HuH-7 (cell line): ENCODE data around the gene STK11.

Experiments
- DNase-seq: peaks from one replicate; pipeline ENCODE4 v3.0.0; 2011; ENCODE audit warnings: low spot score

The STK11 gene

DNA sequence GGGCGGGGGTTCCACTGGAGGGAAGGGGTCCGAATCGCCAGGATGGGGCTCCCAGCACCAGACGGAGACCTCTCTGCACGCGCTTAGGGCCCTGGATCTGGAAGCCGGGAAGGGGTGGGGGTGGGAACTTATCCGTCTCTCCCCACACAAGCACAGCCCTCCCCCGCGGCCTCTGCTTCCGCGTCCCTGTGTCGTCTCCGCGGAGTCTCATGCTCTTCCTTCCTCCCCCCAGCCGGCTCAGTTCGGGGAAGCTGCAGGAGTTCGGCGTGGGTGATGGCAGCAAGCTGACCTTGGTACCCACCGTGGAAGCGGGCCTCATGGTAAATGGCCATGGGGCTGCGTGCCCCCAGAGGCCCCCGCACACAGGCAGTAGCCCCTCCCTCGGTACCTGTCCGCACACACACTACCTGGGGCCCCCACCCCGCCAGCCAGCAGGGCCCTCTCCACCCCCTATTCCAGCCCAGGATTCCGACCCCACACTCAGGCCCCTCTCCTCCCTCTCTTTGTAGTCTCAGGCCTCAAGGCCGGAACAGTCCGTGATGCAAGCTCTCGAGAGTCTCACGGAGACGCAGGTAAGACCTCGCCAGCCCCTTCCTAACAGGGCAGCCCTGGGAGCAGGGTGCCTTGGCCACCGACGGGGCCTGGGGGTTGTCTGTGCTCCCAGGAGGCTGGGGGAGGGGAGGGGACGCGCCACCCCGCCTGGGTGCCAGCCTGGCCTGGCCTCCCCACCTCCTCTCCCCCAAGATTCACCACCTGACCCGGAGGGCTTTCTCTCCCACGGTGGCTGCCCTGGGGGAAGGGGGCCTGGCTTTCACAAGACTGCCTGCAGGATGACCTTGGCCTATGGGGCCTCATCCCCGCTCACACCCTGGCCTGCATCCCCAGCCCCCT lies 46.0 kb downstream of the STK11 start:
- DNase-seq: no peak

DNA sequence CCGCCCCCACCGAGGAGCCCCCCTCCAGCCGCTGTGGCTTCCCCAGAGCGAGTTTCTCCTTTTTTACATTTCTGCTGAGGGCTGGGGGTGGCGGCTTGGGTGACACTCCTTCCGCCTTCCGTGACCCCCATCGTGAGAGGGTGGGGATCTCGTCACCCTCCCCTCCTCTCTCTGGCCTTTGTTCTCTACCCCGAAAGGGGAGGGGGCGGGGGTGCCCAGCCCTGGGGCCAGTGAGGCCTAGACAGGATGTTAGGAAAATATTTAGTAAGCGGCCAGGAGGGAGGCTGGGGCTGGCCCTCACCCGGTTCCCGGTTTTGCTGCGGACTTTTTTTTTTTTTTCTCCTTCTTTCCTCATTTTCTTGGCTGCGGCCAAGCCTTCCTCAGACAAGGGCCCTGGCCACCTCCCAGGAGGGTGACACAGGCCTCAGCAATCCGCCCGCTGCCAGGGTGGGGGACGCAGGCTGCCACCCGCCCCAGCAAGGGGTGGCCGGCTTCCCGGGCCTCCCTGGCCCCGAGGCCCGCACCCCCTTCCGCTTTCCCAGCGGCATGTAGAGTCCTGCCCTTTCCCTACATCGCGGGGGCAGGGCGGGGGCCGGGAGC lies 46.7 kb downstream of the STK11 start:
- no peak for DNase-seq

DNA sequence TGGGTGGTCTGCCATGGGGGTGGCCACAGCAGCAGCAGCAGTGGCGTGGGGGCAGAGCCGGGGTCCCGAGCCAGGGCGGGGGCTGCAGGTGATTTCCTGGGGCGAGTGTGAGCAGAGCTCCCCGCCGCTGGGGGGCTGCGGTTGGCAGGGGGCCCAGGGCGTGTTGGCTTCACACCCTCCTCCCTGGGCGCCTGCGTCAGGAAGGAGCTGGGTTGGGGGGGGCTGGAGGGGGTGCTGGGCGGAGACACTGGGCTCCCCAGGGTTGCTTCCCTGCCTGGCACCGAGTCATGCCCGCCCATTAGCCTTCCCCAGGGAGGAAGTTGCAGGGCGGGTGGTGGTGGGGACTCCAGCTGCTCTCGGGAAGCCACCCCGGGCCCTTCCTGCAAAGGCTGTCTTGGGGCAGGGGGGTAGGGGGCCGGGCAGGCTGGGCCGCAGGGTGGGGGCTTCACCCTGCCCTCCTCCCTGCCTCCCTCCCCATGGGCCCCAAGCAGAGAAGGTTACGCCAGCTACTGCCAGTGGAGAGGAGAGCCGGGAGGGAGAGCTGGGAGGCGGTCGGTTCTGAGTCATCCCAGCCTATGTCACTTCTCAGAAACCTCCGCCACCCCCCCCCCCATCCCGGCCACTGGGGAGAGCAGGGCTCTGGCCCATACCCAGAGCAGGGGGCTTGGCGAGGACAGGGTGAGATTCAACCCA lies 47.4 kb downstream of the STK11 start:
- no peak for DNase-seq

DNA sequence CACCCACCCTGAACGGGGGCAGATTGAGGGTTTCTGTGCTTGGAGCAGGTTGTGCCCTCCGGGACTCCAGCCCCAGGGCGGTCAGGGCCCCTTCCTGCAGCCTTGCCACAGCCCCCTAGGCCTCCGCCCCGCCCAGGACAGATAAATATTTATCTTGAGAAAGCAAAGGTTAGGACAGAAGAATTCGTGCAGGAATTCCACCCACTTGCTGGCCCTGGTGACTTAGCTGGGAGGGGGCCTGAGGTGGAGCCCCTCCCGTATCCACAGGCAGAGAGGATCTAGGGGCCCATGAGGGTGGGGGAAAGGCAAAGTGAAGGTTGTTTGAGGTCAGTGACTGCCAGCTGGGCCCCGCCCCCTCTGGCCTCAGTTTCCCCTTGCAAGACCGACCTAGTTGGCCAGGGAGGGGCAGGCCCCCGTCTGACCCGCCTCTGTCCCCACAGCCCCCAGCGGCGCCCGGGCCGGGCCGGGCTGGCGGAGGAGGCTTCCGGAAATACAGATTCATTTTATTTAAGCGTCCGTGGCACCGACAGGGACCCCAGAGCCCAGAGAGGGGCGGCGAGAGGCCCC lies 48.0 kb downstream of the STK11 start:
- DNase-seq: no peak

DNA sequence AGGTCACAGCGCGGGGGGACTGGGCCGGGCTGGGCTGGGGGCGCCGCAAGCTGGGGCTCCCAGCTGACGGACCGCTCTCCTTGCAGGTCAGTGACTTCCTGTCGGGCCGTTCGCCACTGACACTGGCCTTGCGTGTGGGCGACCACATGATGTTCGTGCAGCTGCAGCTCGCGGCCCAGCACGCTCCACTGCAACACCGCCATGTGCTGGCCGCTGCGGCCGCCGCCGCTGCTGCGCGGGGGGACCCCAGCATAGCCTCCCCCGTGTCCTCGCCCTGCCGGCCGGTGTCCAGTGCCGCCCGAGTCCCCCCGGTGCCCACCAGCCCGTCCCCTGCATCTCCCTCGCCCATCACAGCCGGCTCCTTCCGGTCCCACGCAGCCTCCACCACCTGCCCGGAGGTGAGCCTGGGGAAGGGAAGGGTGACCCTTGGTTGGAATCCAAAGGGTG lies 48.5 kb downstream of the STK11 start:
- no peak for DNase-seq

DNA sequence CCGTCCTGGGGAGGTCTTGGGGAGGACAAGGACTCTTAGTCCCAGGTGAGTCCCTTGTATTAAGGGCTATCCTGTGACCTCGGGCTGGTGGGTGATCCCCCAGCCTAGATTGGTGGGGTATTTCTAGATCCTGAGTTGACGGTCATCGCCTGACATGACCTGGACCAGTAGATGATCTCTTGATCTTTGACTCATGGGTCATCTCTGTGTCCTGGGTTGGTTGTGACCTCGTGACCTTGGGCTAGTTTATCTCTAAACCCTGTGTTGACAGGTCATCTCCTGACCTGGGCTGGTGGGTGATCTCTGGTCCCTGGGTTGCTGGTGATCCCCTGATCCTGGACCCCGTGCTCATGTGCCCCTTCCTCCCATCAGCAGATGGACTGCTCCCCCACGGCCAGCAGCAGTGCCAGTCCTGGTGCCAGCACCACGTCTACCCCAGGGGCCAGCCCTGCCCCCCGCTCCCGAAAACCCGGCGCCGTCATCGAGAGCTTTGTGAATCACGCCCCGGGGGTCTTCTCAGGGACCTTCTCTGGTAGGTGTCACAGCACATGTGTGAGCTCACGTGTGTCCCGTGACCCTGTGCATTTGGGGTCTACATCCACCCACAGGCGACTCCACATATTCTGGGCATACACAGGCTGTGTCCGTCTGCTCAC lies 49.1 kb downstream of the STK11 start:
- no peak for DNase-seq

DNA sequence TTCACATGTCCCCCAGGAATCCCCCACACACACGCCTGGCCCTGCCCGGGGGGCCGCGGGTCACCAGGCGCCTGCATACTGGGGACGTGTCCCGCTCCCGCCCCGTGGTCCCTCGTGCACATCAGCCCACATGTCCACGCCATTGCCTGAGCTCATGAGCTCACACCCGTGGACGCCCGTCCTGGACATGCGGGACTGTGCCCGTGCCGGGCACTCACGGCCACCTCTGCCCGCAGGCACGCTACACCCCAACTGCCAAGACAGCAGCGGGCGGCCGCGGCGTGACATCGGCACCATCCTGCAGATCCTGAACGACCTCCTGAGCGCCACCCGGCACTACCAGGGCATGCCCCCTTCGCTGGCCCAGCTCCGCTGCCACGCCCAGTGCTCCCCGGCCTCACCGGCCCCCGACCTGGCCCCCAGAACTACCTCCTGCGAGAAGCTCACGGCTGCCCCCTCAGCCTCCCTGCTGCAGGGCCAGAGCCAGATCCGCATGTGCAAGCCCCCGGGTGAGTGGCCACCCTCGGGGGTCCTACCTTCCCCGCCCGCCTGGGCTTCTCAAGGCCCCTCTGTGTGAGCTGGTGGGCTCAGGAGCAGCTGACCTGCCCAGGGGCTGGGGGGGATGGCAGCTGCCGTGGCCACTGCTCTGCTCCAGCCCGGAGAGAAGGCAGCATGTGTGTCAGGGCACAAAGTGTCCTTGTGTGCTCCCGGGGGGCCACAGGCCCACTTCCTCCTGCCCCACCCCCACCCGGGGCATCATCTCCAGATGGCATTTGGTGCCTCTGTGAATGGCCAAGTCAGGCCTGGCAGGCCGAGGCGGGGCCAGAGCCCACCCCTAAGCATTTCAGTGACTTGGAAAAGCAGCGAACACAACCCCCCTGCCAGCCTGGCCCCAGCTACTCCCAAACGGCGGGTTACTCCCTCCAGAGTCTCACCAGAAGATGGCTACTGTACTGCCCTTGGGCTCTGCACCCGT lies 49.9 kb downstream of the STK11 start:
- no peak for DNase-seq

DNA sequence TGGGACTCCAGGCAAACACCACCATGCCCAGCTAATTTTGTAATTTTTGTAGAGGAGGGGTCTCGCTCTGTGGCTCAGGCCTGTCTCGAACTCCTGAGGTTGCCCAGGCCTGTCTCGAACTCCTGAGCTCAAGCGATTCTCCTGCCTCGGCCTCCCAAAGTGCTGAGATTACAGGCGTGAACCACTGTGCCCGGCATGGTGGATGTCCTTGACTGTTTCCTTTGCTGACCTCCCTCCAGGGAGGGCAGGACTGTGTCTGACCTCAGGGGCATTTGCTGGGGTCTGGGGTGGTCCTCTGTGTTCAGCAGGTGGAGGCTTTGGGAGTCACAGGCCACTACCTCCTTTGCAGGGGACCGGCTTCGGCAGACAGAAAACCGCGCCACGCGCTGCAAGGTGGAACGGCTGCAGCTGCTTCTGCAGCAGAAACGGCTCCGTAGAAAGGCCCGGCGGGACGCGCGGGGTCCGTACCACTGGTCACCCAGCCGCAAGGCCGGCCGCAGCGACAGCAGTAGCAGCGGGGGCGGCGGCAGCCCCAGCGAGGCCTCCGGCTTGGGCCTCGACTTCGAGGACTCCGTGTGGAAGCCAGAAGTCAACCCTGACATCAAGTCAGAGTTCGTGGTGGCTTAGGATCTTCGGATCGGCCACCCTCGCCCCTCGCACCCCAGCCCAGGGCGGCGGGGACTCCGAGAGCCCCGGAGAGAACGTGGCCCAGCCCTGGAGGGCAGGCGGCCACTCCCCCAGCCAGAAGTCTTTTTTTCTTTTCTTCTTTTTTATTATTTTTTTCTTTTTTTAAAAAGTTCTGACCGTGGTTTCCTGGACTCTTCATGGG lies 51.3 kb downstream of the STK11 start:
- DNase-seq: no peak

DNA sequence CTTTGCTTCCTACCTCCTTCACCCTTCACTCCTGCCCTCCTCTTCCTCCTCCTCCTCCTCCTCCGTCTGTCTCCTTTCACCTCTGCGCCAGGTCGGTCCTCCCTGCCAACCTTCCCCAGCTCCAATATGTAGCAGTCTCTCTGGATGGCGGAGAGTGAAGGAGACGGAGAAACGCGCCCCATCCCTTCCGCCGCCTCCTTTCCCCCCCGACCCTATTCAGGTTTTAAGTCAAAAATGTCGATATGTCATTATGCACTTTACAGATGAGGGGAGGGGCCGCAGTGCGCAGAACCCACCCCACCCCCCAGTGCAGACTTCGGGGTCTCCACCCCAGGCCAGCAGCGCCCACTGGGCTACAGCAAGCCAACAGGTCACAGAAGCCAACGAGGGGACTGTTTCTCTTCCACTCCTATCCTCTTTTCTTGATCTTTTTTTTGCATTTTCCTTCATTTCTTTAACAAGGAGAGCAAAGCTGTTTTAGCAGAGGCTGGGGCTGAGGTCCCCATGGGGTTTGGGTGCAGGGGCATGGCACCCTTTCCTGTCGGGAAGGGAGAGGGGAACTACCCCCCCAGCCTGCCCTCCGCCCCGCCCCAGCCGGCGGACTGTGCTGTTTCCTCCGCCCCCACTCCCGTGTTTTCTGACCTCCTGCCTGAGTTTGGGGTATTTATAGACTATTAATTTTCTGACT lies 52.0 kb downstream of the STK11 start:
- no peak for DNase-seq

DNA sequence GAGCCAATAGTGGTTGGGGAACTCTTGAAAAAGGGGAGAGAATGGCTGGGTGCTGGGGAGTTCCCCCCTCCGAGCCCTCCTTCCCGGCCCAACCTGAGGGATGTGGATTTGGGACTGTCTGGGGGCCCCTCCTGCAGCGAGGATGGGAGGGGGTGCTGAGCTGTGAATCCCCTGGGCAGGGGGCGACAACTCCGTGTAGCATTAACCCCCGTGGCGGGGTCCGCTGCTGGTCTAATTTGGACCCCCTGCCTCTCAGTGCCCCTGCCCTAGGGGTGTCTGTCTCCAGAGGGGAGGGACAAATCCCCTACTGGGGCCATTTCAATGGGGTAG lies 52.5 kb downstream of the STK11 start:
- no peak for DNase-seq

DNA sequence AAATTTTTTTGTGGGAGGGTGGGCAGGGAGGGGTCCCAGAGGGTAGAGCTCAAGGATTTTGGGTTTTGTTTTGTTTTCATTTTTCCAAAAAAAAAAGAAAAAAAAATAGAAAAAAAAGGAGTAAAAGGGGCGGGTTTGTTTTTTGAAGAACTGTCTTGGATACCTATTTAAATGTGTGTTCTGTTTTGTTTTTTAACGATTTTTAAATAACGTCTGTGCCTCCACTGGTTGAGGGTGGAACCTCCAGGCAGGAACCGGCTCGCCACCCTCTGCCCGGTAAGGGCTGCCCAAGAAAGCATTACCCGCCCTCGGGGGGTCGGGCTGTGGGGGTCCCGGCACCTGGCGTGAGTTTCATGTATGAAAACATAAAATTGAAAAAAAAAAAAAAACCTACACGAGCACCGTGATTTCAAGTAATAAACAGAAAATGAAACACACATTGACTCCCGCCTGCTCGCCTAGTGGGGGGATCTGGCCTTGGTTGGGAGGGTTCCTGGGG lies 53.2 kb downstream of the STK11 start:
- DNase-seq: no peak

DNA sequence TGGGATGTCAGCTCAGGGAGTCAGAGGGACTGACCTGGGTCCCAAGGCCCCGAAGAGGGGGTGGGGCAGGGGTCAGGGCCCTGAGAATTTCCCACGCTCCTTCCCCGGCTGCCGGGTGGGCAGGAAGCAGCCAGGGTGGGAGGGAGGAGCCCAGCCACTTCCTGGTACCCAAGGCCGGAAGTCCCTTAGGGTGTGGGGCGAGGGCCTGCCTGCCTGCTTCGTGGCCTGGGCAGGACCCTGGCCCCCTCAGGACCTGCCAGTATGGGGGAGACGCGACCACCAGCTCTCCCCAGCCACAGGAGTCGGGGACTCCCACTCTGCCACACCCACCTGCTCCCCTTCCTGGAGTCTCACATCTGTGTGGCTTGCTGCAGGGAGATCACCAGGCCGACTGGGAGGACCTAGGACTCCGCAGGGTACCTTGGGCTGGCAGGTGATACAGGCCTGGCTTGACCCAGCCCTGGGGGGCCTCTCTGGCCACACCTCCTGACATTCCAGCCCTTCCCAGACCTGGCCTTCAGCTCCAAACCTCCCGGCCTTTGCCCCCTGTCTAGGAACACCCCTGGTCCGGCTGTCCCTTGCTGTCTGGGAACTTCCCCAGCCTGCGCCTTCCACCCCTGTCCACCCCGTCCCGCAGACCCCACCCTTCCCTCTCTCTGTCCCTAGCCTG lies 53.8 kb downstream of the STK11 start:
- no peak for DNase-seq

DNA sequence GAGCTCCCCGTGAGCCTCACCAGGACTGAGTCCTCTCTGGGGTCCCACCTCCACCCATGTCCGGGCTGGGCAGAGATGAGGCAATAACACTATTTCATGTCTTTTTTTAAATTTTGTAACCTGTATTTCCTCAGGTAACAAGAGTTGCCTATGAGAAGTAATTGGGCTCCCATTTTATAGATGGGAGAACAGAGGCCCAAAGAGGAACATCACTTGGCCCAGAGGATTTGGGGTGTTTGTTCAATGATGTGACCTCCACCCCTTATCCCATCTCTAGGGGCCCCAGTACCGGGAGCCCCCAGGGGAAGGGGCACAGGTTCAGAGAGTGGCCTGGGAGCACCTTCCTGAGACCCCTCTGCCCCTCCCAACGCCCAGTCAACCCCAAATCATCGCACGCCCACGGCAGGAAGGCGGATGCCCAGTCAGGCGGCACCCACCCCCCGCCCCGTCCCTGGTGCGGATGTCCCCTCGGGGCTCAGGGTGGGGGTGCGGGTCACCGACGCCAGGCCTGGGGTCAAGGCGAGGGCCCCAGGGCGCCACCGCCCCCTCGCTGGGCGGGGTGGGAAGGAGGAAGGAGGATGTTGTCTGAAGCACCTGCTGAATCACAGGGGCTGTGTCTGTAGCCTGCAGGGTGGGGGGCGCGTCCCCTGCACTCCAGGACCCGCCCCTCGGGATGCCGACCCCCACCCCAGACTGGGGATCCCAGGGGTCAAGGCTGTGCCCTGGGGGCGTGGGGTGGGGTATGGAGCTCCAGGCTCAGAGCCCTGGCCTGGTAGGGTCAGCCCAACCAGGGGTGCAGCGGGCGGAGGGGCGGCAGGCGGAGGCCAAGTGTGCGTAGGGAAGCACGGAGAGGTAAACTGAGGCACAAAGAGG lies 54.5 kb downstream of the STK11 start:
- DNase-seq: no peak

DNA sequence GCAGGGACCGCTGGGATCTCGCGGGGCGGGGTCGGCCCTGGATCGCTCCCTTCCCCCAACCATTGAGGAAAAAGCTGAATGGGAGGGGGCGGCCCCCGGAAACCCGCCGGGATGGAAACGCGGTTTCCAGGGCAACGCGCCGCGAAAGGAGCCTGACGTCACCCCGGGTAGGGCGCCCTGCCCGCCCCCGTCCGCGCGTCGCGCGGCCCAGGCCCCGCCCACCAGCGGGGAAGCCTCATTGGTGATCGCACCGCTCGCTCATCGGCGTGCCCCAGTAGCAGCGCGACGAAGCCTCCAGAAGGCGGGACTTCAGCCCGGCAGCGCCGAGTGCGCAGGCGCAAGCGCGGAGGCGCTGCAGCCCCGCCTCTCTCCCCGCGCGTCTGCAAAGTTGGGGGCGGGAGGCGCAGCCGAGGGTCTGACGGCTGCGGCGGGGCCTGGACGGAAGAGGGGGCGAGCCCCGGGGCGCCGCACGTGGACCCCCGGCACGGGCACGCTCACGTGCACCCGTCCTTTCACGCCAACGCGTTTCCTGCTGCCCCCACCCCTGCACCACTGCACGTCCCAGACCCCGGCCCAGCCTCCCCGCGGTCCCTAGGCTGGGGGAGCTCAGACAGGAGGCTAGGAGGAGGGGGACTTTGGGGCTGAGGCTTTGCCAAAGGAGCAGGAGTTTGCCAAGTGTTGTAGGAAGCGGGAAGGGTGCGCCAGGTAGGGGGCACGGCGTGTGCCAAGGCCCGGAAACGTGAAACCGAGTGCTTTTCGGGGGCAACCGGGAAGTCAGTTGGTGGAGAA lies 55.4 kb downstream of the STK11 start:
- DNase-seq: peak; percentile 87

DNA sequence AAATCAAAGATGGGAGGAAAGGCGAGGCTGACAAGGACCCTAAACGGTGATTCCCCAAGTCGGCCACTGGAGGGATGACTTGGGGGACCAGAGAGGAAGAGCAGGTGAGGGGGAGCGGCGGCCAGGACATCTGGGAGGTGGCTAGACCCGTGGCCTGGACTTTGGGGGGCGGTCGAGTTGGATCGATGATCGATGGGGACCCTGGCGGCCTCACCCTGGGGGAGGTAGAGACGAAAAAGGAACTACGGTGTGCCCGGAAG lies 55.9 kb downstream of the STK11 start:
- no peak for DNase-seq

DNA sequence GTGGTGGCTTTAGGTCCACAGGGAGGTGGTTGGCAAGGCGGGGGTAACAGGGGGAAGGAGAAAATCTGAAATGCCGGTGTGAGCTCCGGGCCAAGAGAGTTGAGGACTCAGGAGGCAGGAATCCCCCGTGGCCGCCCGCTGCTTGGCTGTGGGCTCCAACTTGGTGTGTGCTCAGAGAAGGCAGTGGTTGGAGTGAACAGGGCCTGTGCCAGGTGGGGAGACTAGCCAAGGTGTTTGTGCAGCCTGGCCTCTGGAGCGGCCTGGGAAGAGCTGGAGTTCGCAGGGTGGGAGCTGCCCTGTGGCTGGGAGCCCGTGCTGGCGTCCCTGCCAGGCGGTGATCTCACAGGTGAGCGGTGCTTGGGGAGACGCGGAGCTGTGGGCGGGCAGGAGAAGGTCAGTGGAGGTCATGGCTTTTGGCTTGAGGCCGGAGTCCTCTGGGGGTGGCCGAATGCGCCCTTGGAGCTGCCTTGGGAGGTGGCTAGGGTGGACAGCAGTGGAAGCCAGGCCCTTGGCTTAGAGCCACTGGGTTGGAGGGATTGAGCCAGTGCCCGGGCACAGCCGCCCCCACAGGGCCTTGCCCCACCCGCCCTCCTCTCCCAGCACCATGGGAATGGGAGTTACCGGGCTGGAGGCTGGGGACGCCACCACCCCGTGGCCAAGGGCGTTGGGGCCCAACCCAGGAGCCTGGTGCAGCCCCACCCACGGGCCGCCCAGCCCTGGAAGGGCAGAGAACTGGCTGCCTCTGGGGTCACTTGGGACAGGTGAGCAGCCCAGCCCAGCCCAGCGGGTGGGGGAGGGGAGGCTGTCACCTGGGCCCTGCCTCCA lies 56.4 kb downstream of the STK11 start:
- no peak for DNase-seq
